Lower leg skin (tissue), 4 donors: ENCODE measurements around the gene METRNL. TPM values are rescaled to one million over a fixed set of nuclear protein-coding genes. Genes with fewer than 3 reads are reported as not detected.
A peak's percentile ranks its signal among the peaks of the same experiment; 100 is the strongest.
"Not testable (repeated sequence)": the region's sequence is repeated elsewhere in the genome, so short reads cannot be mapped to it uniquely, and the experiment has no call there.

ENCODE experiments used
- DNase-seq, 2 donors: peaks; one replicate each; pipeline ENCODE4 v3.0.0-alpha.2; 2019; ENCODE audit warnings: low spot score in 2 of 2
- H3K4me3 ChIP-seq: fragments of 200-600 bp; sonication (generic); 2 replicates; pipeline ENCODE4 v1.5.1; 2017; ENCODE audit warnings: mild to moderate bottlenecking, low read depth; ENCODE audit not compliant: poor library complexity, severe bottlenecking
- CTCF ChIP-seq, 3 donors: fragments of 450-650 bp; IDR thresholded peaks; one replicate each; pipeline ENCODE4 v1.5.1; 2016; ENCODE audit warnings: antibody characterized with exemption in 3 of 3, mild to moderate bottlenecking in 3 of 3, moderate library complexity in 2 of 3
- POLR2A ChIP-seq, 2 donors: fragments of 450-650 bp; IDR thresholded peaks; one replicate each; pipeline ENCODE4 v1.6.1; 2016 to 2017; ENCODE audit warnings: antibody characterized with exemption in 2 of 2, mild to moderate bottlenecking in 1 of 2, moderate library complexity in 1 of 2
- WGBS, 2 donors: methylation state at CpG; one replicate each; pipeline ENCODE4 v1.1.5; 2018; 5-methylcytosine and 5-hydroxymethylcytosine counted together
- intact Hi-C: fragments of 100-400 bp; cut with DNase I; formaldehyde crosslinking; loops from one replicate; pipeline ENCODE4 v1.15.0; 2023; ENCODE audit warnings: low total_unique reads
- total RNA-seq, 4 donors: library from RNA; depleted of rRNA; stranded (reverse); fragments of >200 nt; gene quantifications; one replicate each; pipeline ENCODE4 v1.1.0, GENCODE V29; 2016

The METRNL gene
- total RNA-seq, 4 donors from 2014 or later: 208 to 343 (median 296) TPM

DNA sequence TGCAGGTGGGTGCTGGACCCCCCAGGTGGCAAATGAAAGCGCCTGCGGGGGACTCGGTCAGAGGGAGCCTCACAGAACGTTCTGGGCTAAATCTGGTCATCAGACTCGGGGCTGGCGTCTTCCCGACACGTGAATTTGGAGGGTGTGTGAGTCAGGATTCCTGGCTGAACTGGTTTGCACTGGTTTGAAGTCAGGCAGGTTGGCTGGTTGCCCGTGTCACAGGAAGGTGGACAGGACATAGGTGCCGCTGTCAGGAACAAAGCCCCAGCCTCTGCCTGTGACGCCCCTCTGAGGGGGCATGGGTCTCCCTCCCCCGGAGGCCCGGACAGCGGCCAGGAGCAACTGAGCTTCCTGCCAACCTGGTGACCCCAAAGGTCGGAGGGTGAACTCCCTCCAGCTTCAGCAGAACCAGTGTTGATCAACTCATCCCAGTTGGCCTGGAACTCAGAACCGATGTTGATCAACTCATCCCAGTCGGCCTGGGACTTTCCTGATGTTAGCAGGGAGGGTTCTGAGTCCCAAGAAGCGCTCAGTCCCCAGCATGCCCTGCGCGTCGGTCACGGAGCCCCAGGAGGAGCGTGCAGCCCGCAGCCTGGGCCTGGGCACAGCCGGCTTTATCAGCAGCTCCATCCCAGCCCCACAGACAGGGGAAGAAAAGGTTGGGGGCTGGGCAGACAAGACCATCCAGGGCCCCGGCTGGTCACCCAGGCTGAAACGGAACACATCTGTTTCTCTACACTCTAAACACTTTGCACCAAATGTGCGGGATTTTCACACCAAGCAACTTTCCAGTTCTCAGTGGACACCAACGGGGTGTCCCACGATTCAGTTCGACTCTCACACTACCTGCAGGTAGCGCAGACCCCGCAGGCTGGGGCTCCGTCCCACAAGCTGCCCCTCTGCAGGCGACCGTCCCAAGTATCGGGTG, 14.4 kb upstream of the METRNL start:
- no peak overlapping the region for H3K4me3 ChIP-seq
- TF ChIP-seq CTCF (IDR thresholded peaks at IDR 0.05) (no peak), POLR2A (IDR thresholded peaks at IDR 0.05) (no peak)
- DNase-seq: peak; percentile 60 to 90
- intact Hi-C loops: no loop called here
- WGBS, 2 donors: 77% methylated on average over 25 to 37 of the region's 37 CpGs

DNA sequence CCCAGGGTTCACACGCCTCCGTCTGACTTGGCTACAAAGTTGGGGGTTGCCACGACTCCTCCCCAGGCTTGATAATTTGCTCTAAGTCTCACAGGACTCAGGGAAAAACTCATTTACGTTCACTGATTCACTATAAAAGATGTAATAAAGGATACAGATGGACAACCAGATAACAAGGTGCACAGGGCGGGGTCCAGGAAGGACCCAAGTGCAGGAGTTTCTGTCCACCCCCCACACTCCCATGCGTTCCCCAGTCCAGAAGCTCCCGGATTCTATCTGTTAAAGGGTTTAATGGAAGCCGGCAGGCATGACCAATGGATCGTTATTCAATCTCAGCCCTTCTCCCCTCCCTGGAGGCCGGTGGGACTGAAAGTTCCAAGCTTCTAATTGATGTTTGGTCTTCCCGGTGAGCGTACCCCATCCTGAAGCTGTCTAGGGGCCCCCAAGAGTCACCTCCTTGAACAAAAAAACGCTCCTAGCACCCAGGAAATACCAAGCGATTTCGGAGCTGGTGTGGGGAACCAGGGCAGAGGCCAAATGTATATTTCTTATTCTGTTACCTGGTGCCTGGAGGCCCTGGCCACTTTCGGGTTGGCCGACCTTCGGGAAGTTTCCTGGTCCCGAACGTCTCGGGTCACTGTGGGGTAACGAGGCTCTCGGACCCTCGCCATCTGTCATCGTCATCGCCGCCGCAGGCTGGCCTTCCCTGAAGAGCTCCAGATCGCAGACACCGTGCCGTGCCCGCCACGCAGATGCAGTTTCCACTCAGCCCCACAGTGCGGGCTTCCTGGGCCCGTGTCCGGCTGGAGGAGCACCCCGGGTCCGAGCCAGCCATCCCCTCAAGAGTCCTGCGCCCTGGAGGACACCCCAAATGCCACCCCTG, 13.5 kb upstream of the METRNL start:
- DNase-seq: peak in 1 of 2 donors; percentile 84
- intact Hi-C loops: no loop called here
- H3K4me3 ChIP-seq: no peak overlapping the region
- 90 to 94% methylated on average over 39 of the region's 39 CpGs for WGBS, 2 donors
- TF ChIP-seq POLR2A (IDR thresholded peaks at IDR 0.05): no peak
- no peak for TF ChIP-seq CTCF (IDR thresholded peaks at IDR 0.05)

- H3K4me3 ChIP-seq, intact Hi-C loops, DNase-seq: not testable (repeated sequence)
- 70 to 75% methylated on average over 12 to 15 of the region's 19 CpGs for WGBS, 2 donors
These were observed 12.9 kb upstream of the METRNL start for GRCh38 chr17:83066543-83066890.

DNA sequence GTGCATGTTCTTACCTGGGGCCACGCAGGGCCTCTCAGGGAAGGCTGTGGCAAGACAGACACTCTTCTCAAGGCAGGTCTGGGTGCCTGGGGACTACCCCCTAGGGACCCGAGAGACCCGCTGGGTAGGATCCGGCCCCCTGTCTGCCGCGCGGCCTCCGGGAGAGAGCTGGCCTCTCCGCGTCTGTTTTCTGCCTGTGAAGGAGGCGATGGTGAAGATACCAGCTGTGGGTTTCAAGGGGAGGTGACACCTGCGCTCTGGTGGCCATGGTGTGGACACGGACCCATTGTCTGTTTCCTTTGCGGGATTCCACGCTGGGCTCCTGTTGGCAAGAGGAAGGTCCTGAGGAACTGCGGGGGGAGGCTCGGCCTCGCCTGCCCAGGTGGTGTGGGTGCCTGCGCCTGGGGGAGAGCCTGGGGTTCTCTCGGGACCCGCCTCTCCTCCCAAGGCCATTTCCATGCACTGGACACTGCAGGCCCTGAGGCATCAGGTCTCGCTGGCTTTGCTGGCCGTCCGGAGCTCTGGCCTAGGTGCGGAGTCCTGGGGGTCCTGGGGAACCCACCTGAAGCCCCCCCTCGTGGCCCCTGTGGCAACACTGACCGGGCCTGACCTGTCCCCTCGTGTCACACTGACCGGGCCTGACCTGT, 12.2 kb upstream of the METRNL start:
- no peak overlapping the region for H3K4me3 ChIP-seq
- peak in 1 of 2 donors; percentile 82 for DNase-seq
- intact Hi-C loops: no loop called here
- WGBS, 2 donors: 88 to 97% methylated on average over 21 to 26 of the region's 29 CpGs
- TF ChIP-seq POLR2A (IDR thresholded peaks at IDR 0.05) (no peak), CTCF (IDR thresholded peaks at IDR 0.05) (no peak)

GRCh38 chr17:83067718-83068261, 11.6 kb upstream of the METRNL start:
- H3K4me3 ChIP-seq: no peak overlapping the region
- 64 to 81% methylated on average over 10 to 19 of the region's 29 CpGs for WGBS, 2 donors
- intact Hi-C loops: no loop called here
- no peak for DNase-seq
- TF ChIP-seq CTCF (IDR thresholded peaks at IDR 0.05) (no peak), POLR2A (IDR thresholded peaks at IDR 0.05) (no peak)
